SK-N-MC (cell line): ENCODE data around the gene CDC14A.

Source experiments
- EZH2 ChIP-seq: fragments of 200-600 bp; sonication (generic); IDR thresholded peaks from one replicate; pipeline ENCODE4 v1.6.1; 2017; ENCODE audit warnings: antibody characterized with exemption
- FOXP2 ChIP-seq: optimal IDR thresholded peaks from 2 replicates; pipeline ENCODE3; 2011; ENCODE audit warnings: mild to moderate bottlenecking, moderate library complexity; ENCODE audit not compliant: insufficient read depth; ENCODE audit errors: extremely low read length, control extremely low read depth
- POLR2AphosphoS5 ChIP-seq: IDR thresholded peaks from 2 replicates; pipeline ENCODE4 v1.6.1; 2012; ENCODE audit warnings: mild to moderate bottlenecking, low read depth, low read length, borderline replicate concordance

DNA sequence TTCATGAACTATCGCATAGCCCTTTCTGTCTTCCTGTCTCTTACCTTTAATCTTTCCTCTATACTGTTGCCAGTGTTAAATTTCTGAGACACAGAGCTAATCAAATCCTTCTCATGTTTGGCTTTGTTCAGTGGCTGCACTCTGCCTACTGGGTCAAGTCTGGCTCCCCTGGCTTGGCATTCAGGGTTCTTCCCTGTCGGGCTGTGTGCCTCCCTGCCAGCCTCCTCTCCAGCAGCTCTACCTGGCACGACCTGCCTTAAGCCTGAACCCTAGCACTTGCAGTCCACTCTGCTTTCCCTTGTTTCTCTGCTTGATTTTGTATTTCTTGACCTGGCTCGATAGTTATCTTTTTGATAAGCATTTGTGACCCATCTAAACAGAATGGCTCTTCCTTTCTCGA, 159.5 kb downstream of the CDC14A start:
- TF ChIP-seq EZH2 (no peak), POLR2AphosphoS5 (no peak), FOXP2 (no peak)
